Panc1 (cell line): ENCODE measurements around the gene SLC12A7. TPM values are rescaled to one million over a fixed set of nuclear protein-coding genes. Genes with fewer than 3 reads are reported as not detected.

Experiments used
- ATAC-seq: fragments of 200-7000 bp; cut with Tn5 transposase; 2 replicates; pipeline ENCODE4 v1.9.1; 2020; ENCODE audit warnings: mild to moderate bottlenecking, moderate library complexity
- BruUV-seq: library from RNA; stranded (reverse); fragments of 400-500 nt; replicated peaks from 2 replicates; lab custom pipeline; 2021; lab: Mats Ljungman, UMichigan
- CTCF ChIA-PET: fragments of 300-600 bp; sonication (Branson Sonifier 250); formaldehyde crosslinking; loops from one replicate; lab custom pipeline; 2022; ENCODE audit warnings: antibody characterized with exemption; lab: Charles Lee
- POLR2A ChIA-PET: fragments of 300-600 bp; sonication (Branson Sonifier 250); formaldehyde crosslinking; loops from one replicate; lab custom pipeline; 2022; ENCODE audit warnings: antibody characterized with exemption; lab: Charles Lee
- DNase-seq: peaks from one replicate; pipeline ENCODE4 v3.0.0-alpha.2; 2010; ENCODE audit warnings: low read depth, low spot score
- H3K27ac ChIP-seq: 2 replicates; pipeline ENCODE4 v1.5.1; 2011; ENCODE audit warnings: mild to moderate bottlenecking, low read length, inconsistent platforms
- H3K27me3 ChIP-seq: fragments of 200-500 bp; sonication (Bioruptor generic); 2 replicates; pipeline ENCODE4 v1.6.0; 2014; ENCODE audit warnings: low read length, inconsistent platforms; ENCODE audit not compliant: control insufficient read depth, insufficient read depth
- H3K36me3 ChIP-seq: fragments of 200-500 bp; sonication (Bioruptor generic); 2 replicates; pipeline ENCODE4 v1.5.1; 2014; ENCODE audit warnings: inconsistent platforms, mild to moderate bottlenecking, low read length, moderate library complexity; ENCODE audit not compliant: control insufficient read depth, insufficient read depth
- H3K4me1 ChIP-seq: 2 replicates; pipeline ENCODE4 v1.5.1; 2011; ENCODE audit warnings: inconsistent platforms, mild to moderate bottlenecking, low read length, moderate library complexity; ENCODE audit not compliant: control insufficient read depth, insufficient read depth
- H3K4me3 ChIP-seq, 2 experiments: 2 replicates each; pipeline ENCODE4 v1.5.1; 2011 to 2012; ENCODE audit warnings: low read depth in 2 of 2, low read length in 2 of 2, mild to moderate bottlenecking in 2 of 2, inconsistent platforms in 1 of 2, moderate library complexity in 1 of 2
- H3K9me3 ChIP-seq: fragments of 200-500 bp; sonication (Bioruptor generic); 2 replicates; pipeline ENCODE4 v1.5.1; 2014; ENCODE audit warnings: low read depth, mild to moderate bottlenecking, inconsistent platforms, low read length, moderate library complexity; ENCODE audit not compliant: control insufficient read depth, insufficient read depth
- POLR2AphosphoS5 ChIP-seq: IDR thresholded peaks from 2 replicates; pipeline ENCODE4 v1.6.1; 2012; ENCODE audit warnings: mild to moderate bottlenecking, low read depth, low read length, moderate library complexity
- SIN3A ChIP-seq: IDR thresholded peaks from 2 replicates; pipeline ENCODE4 v1.6.1; 2012; ENCODE audit warnings: low read depth, mild to moderate bottlenecking, low read length, moderate library complexity, borderline replicate concordance; ENCODE audit not compliant: insufficient read depth
- TCF7L2 ChIP-seq: IDR thresholded peaks from 2 replicates; pipeline ENCODE4 v1.6.1; 2011; ENCODE audit warnings: mild to moderate bottlenecking, low read depth, low read length, inconsistent platforms
- in situ Hi-C: cut with HindIII; loops from 2 replicates; pipeline ENCODE4 v1.10.0; 2016; ENCODE audit warnings: low sequenced_read_pairs, low pct_unique_long_range_greater_than_20kb
- intact Hi-C: fragments of 100-400 bp; cut with micrococcal nuclease; formaldehyde crosslinking; loops from one replicate; pipeline ENCODE4 v1.10.0; 2022; ENCODE audit not compliant: unreplicated experiment
- total RNA-seq: library from RNA; stranded (reverse); gene quantifications from one replicate; pipeline ENCODE4 v1.2.1, GENCODE V29; 2021; ENCODE audit not compliant: unreplicated experiment
- TF ChIP-seq, protein P1 (sequence below): fragments of 450-650 bp; IDR thresholded peaks from 2 replicates; pipeline ENCODE4 v1.5.1; 2017; ENCODE audit warnings: mild to moderate bottlenecking
- TF ChIP-seq, protein P2 (sequence below), 2 experiments: IDR thresholded peaks; 2 replicates each; pipeline ENCODE4 v1.6.1; 2011 to 2012; ENCODE audit warnings: low read depth in 2 of 2, control low read depth in 1 of 2, low read length in 1 of 2, mild to moderate bottlenecking in 1 of 2, moderate library complexity in 1 of 2; ENCODE audit not compliant: insufficient read depth in 1 of 2

Gene SLC12A7
- total RNA-seq, 1 experiment from 2014 or later = 297 TPM

DNA sequence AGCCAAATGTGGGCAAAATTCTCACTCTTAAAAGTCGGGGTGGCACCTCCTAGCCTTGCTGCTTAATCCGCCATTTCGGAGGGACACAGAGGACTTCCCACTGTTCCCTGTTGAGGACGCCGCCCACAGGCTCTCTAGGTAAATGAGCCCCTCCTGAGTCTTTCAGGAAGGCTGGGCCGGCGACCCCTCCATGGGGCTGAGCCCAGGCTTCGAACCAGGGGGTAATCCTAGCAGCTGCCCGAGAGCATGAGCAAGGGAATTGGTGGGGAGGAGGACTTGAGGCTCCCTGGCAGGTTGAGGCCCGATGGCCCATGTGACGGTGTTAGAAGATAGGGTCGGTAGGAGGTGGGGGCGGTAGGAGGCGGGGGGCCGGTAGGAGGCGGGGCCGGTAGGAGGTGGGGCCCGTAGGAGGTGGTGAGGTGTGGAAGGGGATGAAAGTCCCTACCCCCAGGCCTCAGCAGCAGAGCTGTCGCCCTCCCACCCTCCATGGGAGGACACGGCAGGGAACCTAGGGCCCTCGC, 17.1 kb downstream of the SLC12A7 start:
- Histone ChIP-seq H3K27me3 (no peaks in the 10 kb centered on the region), H3K27ac (peak overlapping the region; percentile 97), H3K9me3 (no peaks in the 10 kb centered on the region), H3K4me1 (peaks cover 80% of the 10 kb centered on the region), H3K4me3 (no peak overlapping the region), H3K36me3 (peaks cover 17% of the 10 kb centered on the region)
- ATAC-seq (no peak), DNase-seq (no peak)
- in situ Hi-C loops (no loop called here), intact Hi-C loops (no loop called here)
- POLR2A ChIA-PET = no interaction called here
- BruUV-seq = no TSS peak
- CTCF ChIA-PET = no interaction called here
- TF ChIP-seq, protein P1, sequence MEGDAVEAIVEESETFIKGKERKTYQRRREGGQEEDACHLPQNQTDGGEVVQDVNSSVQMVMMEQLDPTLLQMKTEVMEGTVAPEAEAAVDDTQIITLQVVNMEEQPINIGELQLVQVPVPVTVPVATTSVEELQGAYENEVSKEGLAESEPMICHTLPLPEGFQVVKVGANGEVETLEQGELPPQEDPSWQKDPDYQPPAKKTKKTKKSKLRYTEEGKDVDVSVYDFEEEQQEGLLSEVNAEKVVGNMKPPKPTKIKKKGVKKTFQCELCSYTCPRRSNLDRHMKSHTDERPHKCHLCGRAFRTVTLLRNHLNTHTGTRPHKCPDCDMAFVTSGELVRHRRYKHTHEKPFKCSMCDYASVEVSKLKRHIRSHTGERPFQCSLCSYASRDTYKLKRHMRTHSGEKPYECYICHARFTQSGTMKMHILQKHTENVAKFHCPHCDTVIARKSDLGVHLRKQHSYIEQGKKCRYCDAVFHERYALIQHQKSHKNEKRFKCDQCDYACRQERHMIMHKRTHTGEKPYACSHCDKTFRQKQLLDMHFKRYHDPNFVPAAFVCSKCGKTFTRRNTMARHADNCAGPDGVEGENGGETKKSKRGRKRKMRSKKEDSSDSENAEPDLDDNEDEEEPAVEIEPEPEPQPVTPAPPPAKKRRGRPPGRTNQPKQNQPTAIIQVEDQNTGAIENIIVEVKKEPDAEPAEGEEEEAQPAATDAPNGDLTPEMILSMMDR = no peak
- no peak for TF ChIP-seq SIN3A
- no peak for TF ChIP-seq TCF7L2
- no peak for TF ChIP-seq POLR2AphosphoS5
- TF ChIP-seq, protein P2, sequence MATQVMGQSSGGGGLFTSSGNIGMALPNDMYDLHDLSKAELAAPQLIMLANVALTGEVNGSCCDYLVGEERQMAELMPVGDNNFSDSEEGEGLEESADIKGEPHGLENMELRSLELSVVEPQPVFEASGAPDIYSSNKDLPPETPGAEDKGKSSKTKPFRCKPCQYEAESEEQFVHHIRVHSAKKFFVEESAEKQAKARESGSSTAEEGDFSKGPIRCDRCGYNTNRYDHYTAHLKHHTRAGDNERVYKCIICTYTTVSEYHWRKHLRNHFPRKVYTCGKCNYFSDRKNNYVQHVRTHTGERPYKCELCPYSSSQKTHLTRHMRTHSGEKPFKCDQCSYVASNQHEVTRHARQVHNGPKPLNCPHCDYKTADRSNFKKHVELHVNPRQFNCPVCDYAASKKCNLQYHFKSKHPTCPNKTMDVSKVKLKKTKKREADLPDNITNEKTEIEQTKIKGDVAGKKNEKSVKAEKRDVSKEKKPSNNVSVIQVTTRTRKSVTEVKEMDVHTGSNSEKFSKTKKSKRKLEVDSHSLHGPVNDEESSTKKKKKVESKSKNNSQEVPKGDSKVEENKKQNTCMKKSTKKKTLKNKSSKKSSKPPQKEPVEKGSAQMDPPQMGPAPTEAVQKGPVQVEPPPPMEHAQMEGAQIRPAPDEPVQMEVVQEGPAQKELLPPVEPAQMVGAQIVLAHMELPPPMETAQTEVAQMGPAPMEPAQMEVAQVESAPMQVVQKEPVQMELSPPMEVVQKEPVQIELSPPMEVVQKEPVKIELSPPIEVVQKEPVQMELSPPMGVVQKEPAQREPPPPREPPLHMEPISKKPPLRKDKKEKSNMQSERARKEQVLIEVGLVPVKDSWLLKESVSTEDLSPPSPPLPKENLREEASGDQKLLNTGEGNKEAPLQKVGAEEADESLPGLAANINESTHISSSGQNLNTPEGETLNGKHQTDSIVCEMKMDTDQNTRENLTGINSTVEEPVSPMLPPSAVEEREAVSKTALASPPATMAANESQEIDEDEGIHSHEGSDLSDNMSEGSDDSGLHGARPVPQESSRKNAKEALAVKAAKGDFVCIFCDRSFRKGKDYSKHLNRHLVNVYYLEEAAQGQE (IDR thresholded peaks at IDR 0.05; ENCODE audit: insufficient read depth in 1 of 2, low read depth in 2 of 2, low read length in 1 of 2) = no peak

DNA sequence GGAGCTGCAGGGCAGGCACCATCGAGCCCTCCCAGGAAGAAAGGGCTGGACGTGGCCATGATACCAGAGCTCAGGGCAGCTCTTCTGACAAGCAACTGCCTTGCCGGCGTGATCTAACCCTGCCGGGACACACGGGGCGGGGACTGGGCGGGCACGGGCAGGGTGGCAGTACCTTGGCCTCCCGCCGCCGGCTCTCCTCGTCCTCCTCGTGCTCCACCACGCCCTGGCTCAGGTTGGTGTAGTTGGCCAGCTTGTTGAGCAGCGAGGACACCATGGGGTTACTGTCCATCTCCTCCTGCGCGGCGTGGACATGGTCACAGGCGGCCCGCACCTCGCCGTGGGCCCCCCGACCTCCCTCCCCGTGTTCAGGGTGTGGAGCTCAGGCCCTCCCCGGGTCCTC, 18.5 kb downstream of the SLC12A7 start:
- DNase-seq = no peak
- TF ChIP-seq TCF7L2 (no peak), POLR2AphosphoS5 (0 out of 2 replicates have a peak, but pooled peaks have one; percentile 11)
- BruUV-seq = no TSS peak
- Histone ChIP-seq H3K27me3 (no peaks in the 10 kb centered on the region), H3K27ac (peak overlapping the region; percentile 97), H3K36me3 (peaks cover 21% of the 10 kb centered on the region), H3K4me1 (peaks cover 86% of the 10 kb centered on the region), H3K9me3 (no peaks in the 10 kb centered on the region), H3K4me3 (no peak overlapping the region)
- peak; percentile 38 for ATAC-seq
- ChIA-PET POLR2A (interaction anchor here (0.6 kb wide), 1 partner anchor 56 kb away, joined by 7 read pairs; no protein-coding TSS in a partner anchor), CTCF (interaction anchor here (1.1 kb wide), 1 partner anchor 159 kb away, joined by 3 read pairs; no protein-coding TSS in a partner anchor)
- intact Hi-C loops (no loop called here), in situ Hi-C loops (no loop called here)

DNA sequence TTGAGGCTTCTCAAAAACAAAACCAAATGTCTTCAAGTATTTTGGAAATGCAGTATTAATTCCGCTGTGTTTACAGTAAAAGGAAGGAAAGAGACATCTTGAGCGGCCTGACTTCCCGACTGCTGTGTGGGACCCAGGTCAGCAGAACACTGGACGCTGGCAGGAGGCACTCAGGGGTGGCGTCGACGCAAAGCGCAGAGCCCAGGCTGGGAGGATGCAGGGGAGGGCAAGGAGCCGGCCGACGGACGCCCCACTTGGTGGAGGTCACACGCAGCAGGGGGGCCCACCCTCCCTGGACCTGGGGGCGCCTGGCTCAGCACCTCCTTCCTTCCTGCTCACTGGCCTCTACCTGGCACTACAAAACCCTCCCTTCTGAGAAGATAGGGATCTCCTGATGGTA, 19.7 kb downstream of the SLC12A7 start:
- POLR2A ChIA-PET = no interaction called here
- H3K4me1 ChIP-seq = peaks cover 79% of the 10 kb centered on the region
- no peaks in the 10 kb centered on the region for H3K27me3 ChIP-seq
- ATAC-seq = no peak
- H3K4me3 ChIP-seq = no peak overlapping the region
- H3K36me3 ChIP-seq = peaks cover 24% of the 10 kb centered on the region
- TF ChIP-seq, protein P2 (IDR thresholded peaks at IDR 0.05; ENCODE audit: insufficient read depth in 1 of 2, low read depth in 2 of 2, low read length in 1 of 2) = no peak
- no peak for TF ChIP-seq TCF7L2
- TF ChIP-seq, protein P1 = no peak
- TF ChIP-seq POLR2AphosphoS5 = no peak
- TF ChIP-seq SIN3A = no peak
- intact Hi-C loops (no loop called here), in situ Hi-C loops (no loop called here)
- H3K27ac ChIP-seq = peak overlapping the region; percentile 97
- no peaks in the 10 kb centered on the region for H3K9me3 ChIP-seq
- CTCF ChIA-PET = no interaction called here
- no peak for DNase-seq
- BruUV-seq = no TSS peak
